Stimulated activated CD8-positive, alpha-beta memory T cell treated with anti-CD3 and anti-CD28 coated beads, Interleukin-15, amount 100 ng/mL, for 1 hour (primary cell): Measurements from ENCODE around the gene RIPK4.

Experiments used
- DNase-seq: peaks from one replicate; pipeline ENCODE4 v3.0.0-alpha.2; 2020; ENCODE audit warnings: low read depth

Gene RIPK4

DNA sequence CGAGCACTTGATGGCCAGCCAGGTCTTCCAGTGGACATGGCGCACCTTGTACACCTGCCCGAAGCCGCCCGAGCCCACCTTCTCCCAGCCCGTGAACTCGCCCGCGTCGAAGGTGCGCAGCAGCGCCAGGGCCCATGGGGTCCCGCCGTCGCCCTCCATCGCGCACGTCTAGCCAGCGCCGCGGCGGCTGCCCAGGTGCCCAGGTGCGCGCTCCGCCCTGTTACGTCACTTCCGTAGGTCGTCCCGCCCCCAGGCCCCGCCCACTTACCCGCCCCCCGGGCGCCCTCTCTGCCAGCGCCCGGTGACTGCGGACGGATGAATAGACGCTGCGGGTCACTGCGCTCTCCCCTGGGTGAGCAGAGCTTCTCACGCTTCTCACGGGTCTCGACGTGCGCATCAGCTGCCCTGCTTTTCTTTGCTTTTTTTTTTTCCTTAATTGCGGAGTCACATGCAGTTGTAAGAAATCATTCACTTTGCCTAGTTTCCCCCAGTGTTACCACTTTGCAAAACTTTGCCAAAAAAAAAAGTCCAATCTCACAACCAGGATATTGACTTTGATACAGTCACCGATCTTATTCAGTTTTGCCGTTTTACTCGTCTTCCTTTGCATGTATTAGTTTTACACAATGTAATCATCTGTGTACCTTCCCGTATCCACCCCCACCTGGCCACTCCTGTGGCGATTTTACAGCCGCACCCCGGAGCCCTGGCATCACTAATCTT lies at the start of gene RIPK4:
Gene RIPK4, minus strand, starts transcription at position 170 of the 723 bp plus-strand sequence. Its CDS starts 11 bp downstream, at position 159.
- DNase-seq = peak; percentile 34

- no peak for DNase-seq
Observed at GRCh38 chr21:41815652-41816582, 49.1 kb upstream of the RIPK4 start.

DNA sequence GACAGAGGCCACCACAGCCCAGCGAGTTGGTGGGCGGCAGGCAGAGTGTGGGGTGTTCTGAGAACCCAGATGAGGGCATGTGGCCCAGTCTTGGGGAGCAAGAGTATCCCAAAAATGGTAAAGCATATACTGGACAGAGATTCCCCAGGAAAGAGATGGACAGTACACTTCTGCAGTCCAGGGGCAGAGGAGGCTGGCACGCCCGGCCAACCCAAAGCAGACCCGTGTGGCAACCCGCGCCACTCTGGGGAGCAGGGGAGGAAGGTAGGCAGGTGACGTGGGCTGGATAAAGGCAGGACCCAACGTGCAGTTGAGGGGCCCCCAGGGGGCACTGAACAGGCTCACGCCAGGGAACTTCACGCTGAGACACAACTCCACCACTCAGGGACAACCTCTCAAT lies 46.4 kb upstream of the RIPK4 start:
- DNase-seq = no peak

DNA sequence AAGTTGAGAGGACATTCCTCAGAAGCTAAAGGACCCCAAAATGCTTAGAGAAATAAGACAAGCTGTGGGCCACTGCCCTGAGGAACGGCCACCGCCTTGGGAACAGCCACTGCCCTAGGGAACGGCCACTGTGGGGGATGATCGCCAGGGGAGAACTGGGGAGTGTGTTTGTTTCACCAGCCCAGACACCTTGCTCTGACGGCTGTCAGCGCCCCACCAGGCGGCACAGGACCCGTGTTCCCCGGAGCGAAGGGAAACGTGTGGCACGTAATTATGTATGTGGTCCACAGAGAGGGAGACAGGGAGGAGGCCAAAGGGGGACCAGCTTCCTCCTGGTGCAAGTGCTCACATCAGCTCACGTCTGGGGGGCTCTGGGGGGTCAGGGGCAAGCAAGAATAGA lies 45.8 kb upstream of the RIPK4 start:
- no peak for DNase-seq

GRCh38 chr21:41810597-41810932 lies 43.7 kb upstream of the RIPK4 start:
- no peak for DNase-seq

DNA sequence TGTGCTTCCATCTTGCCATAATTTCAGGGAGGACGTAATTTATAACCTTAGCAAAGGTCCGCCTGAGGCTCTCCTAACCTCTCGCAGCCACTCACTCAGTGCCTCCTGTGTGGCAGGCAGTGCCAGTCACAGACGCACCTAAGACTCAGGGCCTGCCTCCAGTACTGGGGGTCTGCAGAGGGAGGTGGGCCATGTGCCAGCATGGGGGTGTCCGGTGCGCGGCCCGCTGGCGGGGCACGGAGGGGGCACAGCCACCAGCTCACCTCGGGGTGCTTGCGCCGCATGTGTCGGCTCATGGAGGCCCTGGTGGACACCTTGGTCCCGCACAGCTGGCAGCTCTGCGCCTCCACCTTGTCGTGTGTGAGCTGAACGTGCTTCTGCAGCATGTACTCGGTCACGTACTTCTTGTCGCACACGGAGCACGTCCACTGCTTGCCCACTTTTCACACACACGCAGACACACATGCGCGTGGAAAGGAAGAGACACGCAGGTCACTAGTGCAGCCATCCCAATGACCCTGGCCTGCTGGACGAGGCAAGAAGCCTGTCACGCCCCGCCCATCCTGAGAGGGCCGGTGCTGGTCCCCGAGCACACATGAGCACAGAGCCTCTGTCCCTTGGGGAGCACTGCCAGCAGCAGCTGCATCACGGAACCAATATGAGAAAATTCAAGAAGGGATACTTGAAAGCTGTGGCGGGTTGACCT lies 43.2 kb upstream of the RIPK4 start:
- DNase-seq = no peak

GRCh38 chr21:41808846-41809245 lies 42.0 kb upstream of the RIPK4 start:
- DNase-seq = no peak

- DNase-seq = no peak
Observed at GRCh38 chr21:41808094-41808493, 41.2 kb upstream of the RIPK4 start.

DNA sequence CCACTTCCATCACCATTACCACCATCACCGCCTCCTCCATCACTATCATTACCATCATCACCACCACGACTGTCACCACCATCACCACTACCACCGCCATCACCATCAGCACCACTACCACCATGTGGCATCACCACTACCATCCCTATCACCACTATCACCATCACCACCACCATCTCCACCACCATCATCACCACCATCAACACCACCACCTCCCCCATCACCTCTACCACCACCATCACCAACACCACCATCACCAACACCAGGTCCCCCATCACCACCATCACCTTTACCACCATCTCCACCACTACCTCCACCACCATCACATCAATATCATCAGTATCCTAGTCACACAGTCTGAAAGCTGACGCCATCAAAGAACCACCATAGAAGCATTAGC lies 39.9 kb upstream of the RIPK4 start:
- DNase-seq = no peak

- DNase-seq = no peak
Observed at GRCh38 chr21:41805643-41806042, 38.8 kb upstream of the RIPK4 start.

GRCh38 chr21:41805038-41805437 lies 38.2 kb upstream of the RIPK4 start:
- DNase-seq = no peak

DNA sequence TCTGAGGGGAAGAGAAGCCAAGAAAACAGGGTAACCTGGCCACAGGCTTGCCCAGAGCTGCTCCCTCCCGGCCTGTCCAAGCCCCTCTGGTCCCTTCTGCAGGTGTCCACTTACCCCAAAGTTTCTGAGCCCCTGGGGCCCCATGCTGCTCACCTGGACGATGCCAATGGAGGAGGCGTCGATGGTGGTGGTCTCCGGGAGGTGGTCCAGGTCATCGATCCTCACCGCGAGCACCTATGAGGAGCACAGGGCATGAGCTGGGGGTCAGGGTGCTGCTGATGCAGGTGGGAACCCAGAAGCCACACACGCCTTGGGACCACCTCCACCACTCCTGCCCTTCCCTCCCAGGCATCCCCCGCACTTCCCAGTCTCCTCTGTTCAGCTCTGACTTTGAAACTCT lies 37.5 kb upstream of the RIPK4 start:
- no peak for DNase-seq

DNA sequence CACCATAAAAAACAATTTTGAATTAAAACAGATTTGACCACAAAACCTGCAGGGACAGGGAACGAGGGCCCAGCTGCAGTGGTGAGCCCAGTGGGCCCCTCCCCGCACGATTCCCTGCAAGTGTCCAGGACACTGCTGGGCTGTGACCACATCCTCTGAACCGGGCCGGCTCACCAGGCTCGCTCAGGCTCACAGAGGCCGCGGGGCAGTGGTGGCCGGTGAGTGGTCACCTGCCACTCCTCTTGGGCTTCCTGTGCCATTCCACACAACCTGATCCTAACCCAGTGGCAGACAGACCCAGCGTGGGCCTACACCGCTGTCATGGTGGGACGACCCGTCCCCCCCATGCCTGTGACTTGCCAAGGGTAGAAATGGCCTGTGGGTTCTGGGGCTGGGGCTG lies 36.5 kb upstream of the RIPK4 start:
- DNase-seq = no peak

GRCh38 chr21:41802684-41803083 lies 35.8 kb upstream of the RIPK4 start:
- DNase-seq = no peak

DNA sequence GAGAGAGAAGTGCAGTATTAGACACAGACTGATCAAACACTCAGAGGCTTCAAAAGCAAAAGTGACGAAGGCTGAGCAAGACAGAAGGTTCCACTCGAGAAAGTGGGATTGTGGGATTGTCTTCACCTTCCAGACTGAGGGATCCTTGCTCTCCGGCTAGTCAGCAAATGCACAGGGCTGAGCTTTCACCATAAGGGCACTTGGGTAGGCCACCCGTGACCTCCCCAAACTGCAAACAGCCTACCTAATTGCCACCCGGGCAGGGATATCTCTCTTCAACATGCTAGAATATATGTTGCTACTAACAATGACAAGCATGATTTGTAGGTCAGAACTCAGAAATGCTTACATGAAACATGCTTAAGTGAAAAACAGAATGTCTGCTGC lies 35.3 kb upstream of the RIPK4 start:
- DNase-seq = no peak

DNA sequence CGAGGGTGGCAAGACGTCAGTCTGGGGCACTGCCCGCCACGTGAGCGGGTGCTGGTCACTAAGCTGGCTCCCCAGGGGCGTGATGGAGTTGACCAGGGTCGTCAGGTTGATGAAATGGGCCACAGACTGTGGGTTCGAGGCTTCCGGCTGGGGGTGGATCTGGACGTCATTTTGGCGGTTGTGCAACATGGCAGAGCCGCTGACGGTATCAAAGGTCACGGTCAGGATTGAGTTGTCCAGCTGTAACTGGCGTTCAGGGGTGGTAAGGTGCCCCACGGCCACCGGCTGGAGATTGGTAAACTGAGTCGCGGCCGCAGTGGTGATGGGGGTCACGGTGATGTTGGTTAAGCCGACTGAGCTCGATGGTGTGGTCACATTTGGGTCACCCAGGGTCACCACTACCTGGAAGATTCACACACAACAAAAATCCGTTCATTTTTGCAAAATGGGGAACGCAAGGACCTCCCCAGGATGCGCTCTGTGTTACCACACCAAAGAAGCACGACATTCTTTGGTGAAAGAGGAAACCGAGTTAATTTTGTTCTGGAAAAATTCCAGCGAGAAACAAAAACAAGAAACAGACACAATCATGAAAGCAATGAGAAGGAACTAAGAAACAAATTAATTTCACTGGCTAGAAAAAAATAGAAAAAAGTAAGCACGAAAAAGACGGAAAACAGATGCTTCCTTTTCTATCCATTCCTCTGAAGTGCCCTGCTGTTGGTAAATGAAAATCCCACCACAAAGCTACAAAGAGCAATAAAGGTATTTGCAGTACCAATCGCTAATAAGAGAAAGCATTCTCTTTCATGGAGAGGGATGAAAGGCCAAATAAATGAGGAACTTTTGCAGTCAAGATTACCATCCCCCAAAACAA lies 34.7 kb upstream of the RIPK4 start:
- no peak for DNase-seq

- DNase-seq = no peak
Observed at GRCh38 chr21:41800425-41801320, 33.8 kb upstream of the RIPK4 start.

DNA sequence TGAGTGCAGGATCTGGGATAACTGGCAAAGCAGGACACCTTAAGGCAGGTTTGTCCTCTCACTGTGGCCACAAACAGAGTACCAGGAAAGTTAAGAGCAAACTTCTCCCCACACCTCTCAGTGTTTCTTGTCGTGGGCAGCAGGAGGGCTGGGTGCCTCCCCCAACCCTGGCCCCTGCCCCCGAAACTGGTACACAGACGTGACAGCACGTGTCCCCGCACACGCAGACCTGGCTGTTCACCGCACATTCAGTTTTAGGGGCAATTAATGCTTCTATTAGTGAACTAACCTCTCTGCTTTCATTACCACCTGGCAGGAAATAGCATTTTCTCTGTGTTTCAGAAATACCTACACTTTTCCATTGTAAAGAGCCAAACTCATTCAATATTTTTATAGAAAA lies 32.9 kb upstream of the RIPK4 start:
- no peak for DNase-seq

GRCh38 chr21:41798326-41798725 lies 31.5 kb upstream of the RIPK4 start:
- no peak for DNase-seq

DNA sequence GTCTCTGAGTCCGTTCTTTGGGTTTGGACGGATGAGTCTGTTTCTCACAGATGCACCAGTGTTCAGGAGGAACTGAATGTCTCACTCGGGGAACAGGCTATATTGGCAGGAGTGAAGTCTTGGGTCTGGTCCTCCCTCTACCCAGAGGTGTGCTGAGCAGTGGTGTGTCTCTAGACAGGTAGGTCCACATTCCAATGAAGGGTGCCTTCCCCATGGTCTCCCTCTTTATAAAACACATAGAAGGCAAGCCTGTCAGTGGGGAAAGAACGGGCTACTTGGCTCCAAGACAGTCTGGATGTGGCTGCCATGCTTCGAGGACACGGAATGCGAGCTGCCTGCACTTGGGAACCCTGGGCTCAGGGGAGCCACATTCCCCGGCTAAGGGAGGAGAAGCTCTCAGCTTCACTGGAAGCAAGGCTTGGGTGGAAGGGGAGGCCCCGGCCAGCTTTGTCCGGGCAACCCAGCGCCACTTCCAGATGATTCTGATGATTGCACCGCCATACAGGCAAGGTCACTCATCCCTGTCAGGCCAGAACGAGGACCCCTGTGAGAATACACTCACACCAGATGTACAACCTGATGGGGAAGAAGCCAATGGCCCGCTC lies 29.7 kb upstream of the RIPK4 start:
- DNase-seq = no peak
